Frontal cortex (tissue), 4 donors: ENCODE measurements around the gene F10. TPM values are rescaled to one million over a fixed set of nuclear protein-coding genes. Genes with fewer than 3 reads are reported as not detected.

ENCODE experiments used
- DNase-seq, 2 donors: peaks; one replicate each; pipeline ENCODE4 v3.0.0; 2012; ENCODE audit warnings: low spot score in 2 of 2
- FAIRE-seq: peaks from 2 replicates; lab custom pipeline; 2012; peaks lifted over from hg19 to GRCh38; lab: Jason Lieb, UNC
- total RNA-seq: library from RNA; depleted of rRNA; stranded (reverse); fragments of >200 nt; gene quantifications from one replicate; pipeline ENCODE4 v1.2.3, GENCODE V29; 2014
- donor health status: control.
- donor health status: control.
- donor health status: control.

The F10 gene
- total RNA-seq, 1 donor from 2014 or later: 0.82 TPM

DNA sequence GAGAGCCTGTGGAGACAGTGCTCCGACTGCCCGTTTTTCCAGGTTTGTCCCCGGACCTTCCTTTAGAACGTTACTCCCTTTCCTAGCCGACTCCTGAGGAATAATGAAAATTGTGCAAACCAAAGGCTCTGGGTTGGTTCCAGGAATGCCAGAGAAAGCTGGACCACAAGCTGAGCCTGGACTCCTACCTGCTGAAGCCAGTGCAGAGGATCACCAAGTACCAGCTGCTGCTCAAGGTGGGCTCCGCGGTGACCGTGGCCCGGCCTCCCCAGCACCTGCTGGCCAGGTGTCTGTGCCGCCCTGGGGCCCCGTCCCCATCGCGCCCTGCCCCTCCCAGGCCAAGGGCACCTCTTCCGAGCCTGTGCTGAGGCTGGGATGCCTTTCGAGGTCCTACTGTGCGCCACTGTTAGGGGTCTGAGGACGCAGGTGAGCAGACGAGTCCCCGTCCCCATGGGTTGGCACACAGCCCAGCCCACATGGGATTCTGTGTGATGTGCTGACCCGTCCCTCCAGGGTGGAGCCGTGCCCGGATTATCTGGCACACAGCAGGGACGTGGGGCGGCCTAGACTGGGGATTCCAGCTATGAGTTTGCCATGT, 37.6 kb upstream of the F10 start:
- FAIRE-seq (no peak), DNase-seq (no peak)

GRCh38 chr13:113086031-113086750, 36.4 kb upstream of the F10 start:
- DNase-seq: no peak
- no peak for FAIRE-seq

DNA sequence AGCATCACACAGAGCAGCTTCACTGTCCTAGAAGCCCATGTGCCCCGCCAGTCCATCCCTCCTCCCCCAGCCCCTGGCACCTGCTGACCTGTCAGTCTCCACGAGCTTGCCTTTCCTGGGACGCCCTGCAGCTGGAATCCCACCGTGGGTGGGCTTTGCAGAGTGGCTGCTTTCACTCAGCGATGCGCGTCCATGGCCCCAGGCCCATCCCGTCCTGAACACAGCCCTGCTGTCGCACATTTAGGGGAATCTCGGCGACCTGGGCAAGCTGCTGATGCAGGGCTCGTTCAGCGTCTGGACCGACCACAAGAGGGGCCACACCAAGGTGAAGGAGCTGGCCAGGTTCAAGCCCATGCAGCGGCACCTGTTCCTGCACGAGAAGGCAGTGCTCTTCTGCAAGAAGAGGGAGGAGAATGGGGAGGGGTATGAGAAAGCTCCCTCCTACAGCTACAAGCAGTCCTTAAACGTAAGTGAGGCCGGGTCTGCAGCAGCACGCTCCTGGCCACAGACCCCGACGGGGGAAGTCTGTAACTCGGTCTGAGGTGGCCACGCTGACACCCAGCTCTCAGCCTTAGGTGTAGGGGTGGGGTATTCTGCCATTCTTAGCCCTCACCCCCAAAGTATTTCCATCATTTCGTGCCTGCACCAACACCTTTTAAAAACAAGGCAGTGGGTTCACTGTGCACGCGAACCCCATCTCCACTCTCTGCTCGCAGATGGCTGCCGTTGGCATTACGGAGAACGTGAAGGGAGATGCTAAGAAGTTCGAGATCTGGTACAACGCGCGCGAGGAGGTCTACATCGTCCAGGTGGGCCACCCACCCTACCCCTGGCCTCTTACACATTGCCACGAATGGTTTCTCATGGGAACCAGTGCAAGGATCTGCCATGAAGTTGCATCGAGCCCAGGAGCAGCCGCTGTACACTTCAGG, 35.3 kb upstream of the F10 start:
- DNase-seq (no peak), FAIRE-seq (no peak)

DNA sequence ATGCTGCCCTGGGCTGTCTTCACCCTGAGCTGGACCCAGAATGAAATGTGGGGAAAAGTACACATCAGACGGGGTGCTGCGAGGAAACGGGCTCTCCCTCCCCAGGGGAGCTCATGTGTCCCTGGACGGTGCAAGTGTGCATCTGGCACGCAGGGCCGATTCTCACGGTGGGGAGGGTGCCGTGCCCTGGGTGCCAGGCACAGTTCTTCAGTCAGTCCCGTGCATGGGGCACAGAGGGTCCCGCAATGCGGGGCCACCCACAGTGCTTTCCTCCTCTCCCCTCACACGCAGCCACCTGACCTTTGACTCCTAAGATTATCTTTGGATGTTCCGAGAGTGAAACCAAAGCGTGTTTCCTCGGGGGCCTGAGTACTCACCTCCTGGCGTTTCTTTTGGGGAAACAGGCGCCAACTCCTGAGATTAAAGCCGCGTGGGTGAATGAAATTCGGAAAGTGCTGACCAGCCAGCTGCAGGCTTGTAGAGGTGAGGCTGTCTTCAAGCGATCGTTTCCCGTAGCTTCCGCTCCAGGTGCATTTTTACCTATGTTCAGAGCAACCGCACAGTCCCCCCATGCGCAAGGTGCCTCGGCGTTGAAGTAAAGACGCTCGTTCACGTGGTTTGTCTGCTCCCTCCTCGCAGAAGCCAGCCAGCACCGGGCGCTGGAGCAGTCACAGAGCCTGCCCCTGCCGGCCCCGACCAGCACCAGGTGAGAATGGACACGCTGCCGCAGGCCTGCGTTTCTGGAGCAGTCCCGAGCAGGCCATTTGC, 34.5 kb upstream of the F10 start:
- DNase-seq (no peak), FAIRE-seq (no peak)

DNA sequence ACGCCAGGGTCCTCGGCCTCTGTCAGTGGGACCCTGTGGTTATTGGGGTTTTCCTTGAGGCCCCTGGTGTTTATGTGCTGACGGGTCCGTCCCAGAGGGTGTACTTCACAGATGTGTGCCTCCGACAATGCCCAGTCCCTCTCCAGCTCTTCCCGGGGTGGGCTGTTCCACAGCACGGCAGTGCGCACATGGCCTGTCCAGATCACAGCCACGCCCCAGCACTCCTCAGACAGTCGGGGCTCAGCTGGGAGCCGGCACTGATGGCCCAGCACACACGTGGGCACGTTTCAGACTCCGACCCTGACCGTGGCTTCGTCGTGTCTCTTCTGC, 33.9 kb upstream of the F10 start:
- DNase-seq (no peak), FAIRE-seq (no peak)

GRCh38 chr13:113089693-113090414, 32.7 kb upstream of the F10 start:
- no peak for DNase-seq
- no peak for FAIRE-seq

- no peak for FAIRE-seq
- no peak for DNase-seq
Measured at GRCh38 chr13:113090415-113090770, 32.2 kb upstream of the F10 start.

- DNase-seq: no peak
- FAIRE-seq: no peak
Measured at GRCh38 chr13:113090806-113091205, 31.8 kb upstream of the F10 start.

- DNase-seq (no peak), FAIRE-seq (no peak)
Measured at GRCh38 chr13:113091211-113091771, 31.3 kb upstream of the F10 start.

DNA sequence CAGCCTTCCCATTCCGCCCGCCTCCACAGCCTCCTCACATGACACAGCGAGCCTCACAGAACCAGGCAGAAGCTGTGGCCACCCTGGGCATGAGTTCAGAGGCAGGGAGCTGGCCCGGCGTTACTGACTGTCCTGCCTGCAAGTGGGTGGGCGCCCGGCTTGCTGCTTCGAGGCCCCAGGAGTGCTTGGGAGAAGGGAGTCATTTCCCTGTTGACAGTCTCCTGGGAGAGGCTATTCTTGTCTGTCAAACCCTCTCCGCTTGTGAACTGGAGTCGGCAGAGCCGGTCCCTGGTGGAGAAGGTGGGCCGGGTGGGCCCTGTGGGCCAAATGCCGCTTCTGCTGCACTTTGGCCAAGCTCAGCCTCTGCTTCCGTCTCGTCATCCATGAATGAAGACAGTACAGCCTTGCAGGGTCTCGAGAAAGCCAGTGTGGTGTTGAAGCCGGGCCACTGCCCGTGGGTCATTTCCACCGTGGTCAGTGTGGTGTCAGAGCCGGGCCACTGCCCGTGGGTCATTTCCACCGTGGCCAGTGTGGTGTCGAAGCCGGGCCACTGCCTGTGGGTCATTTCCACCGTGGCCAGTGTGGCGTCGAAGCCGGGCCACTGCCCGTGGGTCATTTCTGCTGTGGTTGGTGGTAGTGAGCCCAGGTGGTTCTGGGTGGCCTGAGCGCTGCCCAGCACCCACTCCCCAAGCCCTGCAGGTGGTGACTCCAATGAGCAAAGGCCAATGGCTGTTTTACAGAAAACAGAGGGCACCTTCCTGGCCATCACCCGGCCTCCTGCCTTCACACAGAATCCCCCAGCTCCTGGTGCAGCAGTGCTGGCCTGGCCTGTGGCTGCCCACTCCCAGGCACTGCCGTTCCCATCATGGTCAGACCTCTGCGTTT, 30.5 kb upstream of the F10 start:
- no peak for DNase-seq

DNA sequence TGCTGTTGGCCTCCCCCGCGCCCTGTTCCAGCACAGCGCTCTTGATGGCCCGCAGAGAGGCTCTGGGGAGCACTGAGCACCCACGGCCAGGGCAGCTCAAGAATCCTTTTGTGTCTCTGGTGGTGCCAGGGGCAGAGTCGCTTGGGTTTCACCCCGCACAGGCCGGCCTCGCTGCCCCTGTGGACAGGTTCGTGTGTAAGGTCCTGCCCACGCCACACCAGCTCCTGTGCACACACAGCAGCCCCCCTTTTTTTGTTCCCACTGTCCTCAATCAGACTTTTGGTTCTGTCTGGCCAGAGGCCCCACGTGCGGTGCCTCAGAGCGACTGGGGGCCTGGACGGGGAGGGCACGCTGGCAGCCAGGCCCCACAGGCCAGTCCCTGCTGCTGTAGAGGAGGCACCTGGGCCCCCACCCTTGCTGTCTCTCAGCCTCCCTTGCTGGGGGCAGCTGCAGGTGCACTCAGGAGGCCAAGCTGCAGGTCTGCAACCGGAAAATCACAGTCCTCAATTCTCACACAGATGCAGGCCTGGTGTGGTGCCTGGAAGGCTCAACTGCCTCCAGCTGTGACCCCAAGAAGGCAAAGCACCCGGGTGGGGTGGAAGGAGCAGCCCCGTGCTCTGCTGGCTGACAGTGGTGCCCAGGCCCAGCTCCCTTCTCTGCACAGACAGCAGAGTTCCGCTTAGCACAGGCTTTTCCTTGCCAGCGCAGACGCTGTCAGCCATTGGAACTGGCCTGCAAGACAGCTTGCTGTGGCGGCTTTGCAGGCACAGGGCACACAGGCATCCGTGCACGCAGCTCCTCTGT, 29.6 kb upstream of the F10 start:
- no peak for DNase-seq
- no peak for FAIRE-seq

More for the DNA sequence above, 30.5 kb upstream of the F10 start:
- FAIRE-seq: no peak

DNA sequence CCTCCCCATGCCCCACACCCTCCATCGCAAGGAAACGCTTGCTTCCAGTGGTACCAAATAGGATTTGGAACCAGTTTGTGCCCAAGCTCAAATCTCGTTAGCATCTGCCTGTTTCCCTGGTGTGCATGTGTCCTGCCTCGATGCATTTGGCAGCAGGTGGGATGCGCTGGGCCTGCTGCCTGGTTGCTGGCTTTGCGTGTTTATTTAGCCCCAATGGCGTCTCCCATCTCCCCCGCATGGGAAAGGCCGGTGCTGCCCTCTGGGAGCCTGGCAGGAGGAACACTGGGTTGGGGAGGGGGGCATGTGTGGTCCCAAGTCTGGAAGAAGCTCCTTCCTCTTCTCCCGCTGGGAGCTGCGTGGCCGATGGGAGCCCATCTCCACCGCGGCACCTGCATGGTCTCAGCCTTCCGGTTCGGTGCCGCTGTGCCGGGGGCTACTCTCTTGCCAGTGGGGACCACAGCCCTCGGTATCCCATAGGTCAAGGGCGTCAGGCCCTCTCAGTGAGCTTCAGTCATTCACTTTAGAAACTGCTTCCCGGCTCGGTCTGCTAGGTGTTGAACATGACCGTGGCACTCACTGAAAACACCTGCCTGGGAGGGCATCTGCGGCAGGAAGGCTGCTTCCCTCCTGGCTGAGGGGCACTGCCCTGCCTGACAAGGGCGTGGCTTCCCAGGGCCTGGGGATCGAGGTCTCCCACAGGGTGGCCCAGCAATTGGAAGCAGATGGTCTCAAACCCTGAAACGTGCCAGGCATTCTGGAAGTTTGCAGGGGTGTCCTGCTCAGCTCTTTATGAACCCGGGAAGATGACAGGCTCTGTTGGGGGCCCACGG, 28.8 kb upstream of the F10 start:
- no peak for DNase-seq
- FAIRE-seq: no peak

DNA sequence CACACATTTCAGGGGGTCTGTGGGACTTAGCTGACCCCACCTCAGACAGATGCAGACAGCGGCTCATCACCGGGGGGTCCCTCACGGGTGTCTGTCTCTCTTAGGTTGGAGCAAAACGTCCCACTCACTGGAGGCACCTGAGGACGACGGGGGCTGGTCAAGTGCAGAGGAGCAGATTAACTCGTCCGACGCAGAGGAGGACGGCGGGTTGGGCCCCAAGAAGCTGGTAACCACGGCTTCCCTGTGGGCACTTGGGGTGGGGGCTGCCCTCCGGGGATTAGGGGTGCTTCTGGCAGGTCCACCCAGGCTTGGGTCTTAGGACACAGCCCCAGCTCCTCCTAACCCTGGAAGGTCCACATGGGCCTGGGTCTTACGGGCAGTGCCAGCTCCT, 28.2 kb upstream of the F10 start:
- no peak for DNase-seq

DNA sequence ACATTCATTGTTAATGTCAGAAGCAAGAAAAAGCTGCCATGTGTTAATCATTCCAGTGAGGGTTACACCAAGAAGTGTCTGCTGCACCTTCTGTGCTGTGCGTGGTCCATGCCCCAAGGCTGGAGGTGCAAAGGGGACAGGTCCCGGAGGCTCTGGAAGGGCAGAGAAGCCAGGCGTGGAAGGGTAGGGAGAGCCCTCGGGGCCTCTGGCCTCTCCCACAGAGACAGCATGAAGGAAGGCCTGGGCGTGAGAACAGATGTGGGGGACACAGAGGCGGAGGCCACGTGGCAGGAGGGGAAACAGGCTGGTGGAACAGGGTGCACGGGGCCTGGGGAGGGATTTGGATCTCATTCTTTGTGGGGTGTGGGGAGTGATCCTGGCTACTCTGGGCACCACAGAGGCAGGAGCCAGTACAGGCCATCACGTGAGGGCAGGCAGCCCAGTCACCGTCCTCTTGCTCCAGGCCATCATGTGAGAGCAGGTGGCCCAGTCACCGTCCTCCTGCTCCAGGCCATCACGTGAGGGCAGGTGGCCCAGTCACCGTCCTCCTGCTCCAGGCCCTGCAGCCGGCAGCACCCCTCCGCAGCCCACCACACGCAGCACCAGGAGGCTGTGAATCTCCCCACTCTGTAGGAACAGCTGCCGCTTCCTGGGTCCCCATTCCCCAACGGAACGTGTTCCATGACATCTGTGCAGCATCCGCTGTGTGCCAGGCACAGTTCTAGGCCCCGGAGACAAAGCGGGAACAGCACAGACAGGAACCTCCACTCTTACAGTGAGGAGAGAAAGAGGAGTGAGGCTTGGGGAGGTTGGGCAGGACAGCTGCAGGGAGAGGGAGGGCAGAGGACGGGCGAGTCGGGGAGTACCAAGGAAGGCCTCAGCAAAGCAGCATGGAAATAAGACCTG, 27.2 kb upstream of the F10 start:
- DNase-seq (no peak), FAIRE-seq (no peak)

More for the DNA sequence above, 28.2 kb upstream of the F10 start:
- no peak for FAIRE-seq

DNA sequence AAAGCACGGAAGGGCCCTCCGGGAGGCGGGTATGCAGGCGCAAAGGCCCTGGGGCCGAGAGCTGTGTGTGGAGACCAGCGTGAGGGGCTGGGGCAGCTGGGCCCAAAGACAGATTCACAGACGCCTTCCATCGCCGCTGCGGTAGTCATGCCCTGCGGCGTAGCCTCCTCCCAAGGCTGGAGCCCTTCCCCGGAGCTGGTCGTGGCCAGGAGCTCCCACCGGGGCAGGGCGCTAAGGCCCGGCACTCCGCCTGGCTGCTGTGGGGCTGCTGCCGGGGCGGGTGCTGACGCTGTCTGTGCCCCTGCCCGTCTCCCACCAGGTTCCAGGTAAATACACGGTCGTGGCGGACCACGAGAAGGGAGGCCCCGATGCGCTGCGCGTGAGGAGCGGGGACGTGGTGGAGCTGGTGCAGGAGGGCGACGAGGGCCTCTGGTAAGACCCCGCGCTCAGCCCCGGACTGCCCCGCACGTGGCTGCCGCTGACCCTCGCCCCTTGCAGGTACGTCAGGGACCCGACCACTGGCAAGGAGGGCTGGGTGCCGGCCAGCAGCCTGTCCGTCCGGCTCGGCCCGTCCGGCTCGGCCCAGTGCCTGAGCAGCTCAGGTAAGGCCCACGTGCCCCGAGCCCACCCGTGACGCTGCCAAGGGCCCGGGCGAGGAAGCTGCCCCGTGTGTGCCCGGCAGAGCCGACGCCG, 26.4 kb upstream of the F10 start:
- no peak for DNase-seq
- no peak for FAIRE-seq
